GM19372 (cell line): ENCODE results near the gene ANKRD36.
"Not testable (repeated sequence)": the region's sequence is repeated elsewhere in the genome, so short reads cannot be mapped to it uniquely, and the experiment has no call there.

Source experiments
- ATAC-seq: cut with Tn5 transposase; IDR thresholded peaks from one replicate; pipeline ENCODE4 v1.9.1; 2021; ENCODE audit warnings: mild to moderate bottlenecking, low read depth, moderate library complexity; ENCODE audit not compliant: unreplicated experiment

Gene ANKRD36

DNA sequence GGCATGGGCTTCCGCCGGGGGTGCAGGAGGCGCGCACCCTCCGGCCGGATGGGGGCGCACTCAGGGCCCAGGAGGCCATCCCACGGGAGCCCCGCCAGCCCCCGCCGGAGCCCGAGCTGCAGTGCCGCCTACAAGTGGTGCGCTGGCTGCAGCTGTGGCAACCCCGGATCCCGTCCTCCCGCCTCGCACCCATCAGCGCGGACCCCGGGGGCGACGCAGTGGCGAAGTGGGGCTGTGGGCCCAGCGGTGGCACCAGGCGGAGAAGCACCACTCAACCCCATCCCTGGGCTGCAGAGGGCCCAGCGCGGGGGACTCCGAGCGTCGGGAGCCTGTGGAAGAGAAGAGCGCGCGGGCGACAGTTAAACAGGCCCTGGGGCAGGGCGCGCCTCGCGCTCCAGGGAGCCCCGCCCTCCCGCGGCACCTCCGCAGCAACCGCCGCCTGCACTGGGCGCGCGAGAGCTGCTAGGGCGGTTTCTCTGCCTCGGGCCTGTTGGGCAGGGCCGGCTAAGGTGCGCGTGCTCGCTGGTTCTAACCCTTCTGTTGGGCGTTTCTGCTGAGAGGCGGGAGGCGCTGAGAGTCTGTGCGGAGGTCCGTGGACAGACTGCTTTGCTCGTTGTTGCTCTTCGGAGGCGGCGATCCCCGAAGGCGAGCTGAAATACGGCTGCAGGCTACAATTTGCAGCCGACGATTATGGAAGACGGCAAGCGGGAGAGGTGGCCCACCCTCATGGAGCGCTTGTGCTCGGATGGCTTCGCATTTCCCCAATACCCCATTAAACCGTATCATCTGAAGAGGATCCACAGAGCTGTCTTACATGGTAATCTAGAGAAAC lies at the start of gene ANKRD36:
ANKRD36 (plus strand) TSS at position 104 of the 832 bp plus-strand sequence; CDS start at position 691, 587 bp downstream.
- peak; percentile 91 for ATAC-seq

DNA sequence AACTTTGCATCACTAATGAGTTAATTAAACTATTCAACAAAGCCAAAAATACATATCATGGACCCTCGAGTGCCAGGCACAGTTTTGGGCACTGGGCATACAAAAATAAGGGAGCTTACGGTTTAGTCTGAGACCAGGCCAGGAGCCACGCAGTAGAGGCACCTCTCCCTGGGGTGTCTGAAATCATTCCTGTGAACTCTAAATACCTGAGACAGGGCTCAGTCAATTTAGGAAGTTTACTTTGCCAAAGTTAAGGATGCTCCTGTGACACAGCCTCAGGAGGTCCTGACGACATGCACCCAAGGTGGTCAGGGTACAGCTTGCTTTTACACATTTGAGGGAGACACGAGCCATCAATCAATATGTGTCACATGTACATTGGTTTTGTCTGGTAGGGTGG lies 46.9 kb upstream of the ANKRD36 start:
- not testable (repeated sequence) for ATAC-seq

DNA sequence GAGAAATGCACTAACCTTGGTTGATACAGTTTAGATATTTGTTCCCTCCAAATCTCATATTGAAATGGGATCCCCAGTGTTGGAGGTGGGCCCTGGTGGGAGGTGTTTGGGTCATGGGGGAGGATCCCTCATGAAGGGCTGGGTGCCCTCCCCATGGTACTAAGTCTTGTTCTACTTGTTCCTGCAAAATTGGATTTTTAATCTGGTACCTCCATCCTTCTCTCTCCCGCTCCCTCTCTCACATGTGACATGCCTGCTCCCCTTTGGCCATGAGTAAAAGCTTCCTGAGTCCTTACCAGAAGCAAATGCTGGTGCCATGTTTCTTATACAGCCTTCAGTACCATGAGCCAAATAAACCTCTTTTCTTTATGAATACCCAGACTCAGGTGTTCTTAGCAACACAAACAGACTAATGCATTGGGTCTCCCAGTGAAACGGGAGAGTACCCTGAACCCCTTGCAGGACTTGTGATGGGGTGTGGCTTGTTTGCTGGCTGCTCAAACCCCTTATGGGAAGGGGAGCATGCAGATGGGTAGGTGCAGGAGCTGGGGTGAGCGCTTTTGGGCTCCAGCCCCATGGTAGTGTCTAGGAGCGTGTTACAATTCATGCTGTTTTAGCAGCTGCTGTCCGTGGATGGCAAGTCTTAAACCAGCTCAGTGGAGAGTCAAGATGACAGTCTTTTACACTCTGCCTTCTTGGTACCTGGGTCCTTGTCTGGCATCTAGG lies 45.5 kb upstream of the ANKRD36 start:
- no peak for ATAC-seq

DNA sequence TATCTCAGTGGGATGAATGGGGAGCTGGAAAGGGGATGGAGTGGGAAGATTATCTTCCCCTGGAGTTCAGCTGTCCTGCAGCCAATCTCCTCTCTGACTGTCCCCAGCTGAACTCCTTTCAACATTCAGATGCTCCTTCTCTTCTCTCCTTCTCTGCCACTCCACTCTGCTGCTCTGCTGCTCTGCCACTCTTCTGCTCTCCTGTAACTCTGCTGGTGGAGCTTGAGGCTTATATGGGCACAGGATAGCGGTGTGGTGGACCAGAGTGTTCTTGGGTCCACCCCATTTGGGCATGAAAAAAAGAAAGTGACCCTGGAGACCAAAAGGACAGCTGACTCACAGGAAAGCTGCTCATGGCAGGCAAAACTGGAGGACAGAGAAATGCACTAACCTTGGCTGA lies 44.9 kb upstream of the ANKRD36 start:
- no peak for ATAC-seq

DNA sequence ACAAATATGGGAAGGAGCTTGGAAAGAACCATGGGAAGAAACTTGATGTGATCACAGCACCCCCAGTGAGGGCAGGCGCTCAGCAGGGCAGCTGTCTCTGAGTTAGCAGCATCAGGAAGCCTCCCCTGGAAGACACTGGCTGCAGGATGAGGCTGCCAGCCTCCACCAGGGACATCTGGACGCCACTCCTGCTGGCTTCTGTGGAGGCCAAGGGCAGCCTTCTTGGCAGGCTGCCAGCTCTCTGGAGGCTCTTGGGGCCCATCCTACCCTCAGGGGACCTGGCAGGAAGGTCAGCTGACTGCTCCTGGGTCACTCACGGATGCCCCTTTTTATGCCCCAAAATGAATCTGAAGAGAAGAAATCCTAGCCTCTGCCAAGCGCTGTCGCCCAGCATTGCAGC lies 44.2 kb upstream of the ANKRD36 start:
- not testable (repeated sequence) for ATAC-seq

DNA sequence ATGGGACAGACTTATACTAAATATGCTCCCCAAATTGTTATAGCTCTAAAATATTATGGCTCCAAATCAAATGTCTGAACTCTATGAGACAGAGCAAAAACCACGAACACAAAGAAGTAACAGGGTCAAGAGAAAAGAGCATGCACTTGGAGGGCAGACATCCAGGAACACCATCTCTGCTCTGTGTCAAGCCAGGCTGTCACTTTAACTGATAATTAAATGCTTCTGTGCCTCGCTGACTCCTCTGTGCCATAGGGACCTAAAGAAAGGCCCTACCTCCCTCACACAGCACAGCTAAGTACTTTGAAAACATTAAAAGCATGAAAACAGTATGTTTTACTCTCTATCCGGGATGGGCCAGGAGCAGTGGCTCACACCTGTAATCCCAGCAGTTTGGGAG lies 42.0 kb upstream of the ANKRD36 start:
- not testable (repeated sequence) for ATAC-seq

DNA sequence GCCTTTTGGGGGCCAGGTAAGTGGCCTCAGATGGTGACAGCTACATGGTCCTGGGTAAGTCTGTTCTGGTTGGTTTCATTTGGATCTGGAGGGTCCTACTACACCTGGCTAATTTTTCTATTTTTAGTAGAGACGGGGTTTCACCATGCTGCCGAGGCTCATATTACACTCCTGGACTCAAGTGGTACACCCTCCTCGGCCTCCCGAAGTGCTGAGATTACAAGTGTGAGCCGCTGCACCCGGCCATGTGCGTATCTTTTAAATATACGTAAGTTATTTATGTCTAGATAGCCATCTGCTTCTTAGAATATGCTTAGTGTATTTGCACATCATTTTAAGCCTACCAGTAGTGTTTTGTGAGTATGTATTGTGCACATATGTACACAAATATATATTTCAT lies 35.7 kb upstream of the ANKRD36 start:
- not testable (repeated sequence) for ATAC-seq

DNA sequence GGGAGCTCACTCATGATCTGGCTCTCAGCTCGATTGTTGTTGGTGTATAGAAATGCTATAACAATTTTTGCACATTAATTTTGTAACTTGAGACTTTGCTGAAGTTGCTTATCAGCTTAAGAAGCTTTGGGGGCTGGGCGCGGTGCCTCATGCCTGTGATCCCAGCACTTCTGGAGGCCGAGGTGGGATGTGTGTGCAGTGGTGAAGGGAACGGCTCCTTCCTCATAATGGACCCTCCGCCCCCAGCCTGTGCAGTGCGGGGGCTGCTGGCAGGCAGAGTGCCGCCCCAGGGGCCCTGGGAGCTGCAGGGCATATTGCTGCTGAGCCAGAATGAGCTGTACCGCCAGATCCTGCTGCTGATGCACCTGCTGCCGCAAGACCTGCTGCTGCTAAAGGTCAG lies 32.1 kb upstream of the ANKRD36 start:
- not testable (repeated sequence) for ATAC-seq

DNA sequence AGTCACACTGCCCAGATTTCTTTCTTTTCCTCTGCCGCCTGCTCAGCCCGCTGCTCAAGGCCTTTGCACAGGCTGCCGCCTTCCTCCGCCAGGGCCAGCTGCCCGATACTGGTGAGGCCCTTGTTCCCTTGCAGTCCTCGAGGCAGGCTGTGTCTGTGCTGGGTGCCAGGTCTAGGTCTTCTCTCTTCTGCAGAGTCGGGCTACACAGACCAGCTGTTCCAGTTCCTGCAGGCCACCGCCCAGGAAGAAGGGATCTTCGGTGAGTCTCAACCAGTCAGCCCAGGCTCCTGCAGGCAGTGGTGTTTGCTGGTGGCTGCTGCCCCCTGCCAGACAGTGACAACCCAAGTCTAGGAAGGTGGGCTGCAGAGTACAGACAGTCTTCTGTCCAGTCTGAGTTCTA lies 30.7 kb upstream of the ANKRD36 start:
- not testable (repeated sequence) for ATAC-seq

DNA sequence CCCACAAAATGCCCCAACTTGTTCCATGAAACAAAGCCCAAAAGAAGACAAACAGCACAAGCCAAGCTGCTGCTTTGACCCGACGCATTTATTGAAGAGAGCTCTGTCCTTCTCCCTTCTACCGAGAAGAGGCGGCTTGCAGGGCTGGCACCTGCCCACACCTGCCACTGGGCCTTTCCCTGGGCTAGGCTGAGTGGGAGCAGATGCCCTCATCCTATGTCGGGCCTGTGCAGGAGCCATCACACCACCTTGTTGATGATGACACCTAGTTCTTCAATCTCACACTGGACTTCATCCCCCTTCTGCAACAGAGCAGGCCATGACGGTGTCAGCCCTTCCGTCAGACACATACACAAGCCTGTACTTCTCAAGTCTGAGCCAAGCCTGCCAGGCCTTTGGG lies 29.4 kb upstream of the ANKRD36 start:
- not testable (repeated sequence) for ATAC-seq

DNA sequence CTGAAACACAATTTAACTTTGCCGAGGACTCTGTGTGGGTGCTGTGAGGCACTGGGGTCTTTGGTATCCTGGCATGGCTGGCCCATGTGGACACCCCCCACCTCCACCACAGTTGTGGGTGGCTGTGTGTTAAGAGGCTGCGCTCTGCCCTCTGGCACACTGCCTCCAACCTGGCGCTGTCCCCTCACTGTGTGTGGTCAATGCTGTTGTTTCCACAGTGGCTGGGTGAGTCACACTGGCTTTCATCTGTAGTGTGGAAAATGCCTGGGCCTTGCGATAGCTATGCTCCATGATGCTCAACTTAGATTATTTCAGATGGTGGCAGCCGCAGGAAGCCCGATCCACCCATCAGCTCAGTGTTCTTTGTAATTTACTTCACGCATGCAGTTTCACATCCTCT lies 27.9 kb upstream of the ANKRD36 start:
- not testable (repeated sequence) for ATAC-seq

DNA sequence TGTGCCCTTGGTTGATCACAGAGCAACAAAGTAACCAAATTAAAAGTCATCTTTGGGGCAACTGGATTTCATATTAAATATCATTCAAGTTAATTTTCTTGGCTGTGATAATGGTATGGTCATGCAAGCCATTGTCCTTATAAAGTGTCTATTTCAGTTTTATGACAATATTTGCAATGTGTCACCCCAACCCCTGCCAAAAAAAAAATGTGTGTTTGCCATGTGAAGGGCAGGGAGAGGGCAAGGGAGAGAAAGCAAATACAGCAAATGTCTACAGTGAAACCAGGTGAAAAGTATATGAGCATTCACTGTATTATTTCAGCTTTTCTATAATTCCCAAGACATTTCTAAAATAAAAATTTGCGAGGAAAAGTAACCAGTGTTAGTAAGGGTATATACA lies 24.2 kb upstream of the ANKRD36 start:
- not testable (repeated sequence) for ATAC-seq

DNA sequence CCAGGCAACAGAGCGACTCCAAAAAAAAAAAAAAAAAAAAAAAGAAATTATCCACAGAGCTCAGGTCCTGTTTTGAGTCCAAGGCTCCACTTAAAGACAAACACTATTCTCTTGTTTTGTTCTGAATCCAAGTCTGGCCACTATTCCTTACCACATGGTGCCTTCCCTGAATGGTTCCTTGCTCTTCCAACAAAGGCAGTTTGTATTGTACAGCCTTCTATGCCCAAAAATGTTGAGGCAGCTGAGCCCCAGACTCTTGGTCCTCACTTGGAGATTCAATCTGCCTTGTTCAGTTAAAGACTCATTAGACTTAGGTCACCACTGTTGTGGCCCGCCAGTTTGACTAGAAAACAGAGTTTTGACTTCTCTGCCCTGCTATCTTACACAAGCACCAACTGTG lies 20.0 kb upstream of the ANKRD36 start:
- ATAC-seq = not testable (repeated sequence)

DNA sequence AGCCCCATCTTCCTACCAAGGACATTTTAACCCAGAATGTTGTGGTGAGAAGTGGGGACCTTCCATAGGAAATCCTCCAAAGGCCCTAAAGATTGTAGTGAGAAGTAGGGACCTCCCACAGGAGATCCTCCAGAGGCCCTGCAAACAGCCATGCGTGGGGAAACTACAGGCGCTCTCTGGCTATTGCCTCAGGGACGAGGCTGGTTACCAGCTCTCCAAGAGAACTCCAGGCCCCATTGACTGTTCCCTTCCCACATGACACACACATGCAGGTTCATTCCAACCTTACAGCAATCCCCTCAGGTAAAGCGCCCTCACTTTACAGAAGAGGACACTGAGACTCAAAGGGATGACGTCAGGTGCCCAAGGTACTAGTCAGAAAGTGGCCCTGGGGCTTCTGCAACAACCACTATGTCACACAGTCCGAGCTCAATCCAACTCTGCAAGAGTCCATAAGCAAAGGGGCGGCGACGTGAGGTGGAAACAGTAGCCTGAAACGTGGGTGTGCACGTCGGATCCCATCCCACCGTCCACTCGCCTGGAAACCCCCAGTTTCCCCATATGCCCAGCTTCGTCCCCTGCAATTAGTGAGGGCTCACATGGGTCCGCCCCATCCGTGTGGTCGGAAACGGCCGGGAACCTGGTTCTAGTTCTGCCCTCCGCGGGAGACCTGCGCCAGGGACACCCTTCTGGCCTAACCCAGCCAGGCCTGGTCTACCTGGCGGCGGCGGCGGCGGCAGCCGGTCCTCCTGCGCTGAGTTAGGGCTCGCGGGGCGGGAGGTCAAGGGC lies 18.8 kb upstream of the ANKRD36 start:
- ATAC-seq = peak; percentile 10

DNA sequence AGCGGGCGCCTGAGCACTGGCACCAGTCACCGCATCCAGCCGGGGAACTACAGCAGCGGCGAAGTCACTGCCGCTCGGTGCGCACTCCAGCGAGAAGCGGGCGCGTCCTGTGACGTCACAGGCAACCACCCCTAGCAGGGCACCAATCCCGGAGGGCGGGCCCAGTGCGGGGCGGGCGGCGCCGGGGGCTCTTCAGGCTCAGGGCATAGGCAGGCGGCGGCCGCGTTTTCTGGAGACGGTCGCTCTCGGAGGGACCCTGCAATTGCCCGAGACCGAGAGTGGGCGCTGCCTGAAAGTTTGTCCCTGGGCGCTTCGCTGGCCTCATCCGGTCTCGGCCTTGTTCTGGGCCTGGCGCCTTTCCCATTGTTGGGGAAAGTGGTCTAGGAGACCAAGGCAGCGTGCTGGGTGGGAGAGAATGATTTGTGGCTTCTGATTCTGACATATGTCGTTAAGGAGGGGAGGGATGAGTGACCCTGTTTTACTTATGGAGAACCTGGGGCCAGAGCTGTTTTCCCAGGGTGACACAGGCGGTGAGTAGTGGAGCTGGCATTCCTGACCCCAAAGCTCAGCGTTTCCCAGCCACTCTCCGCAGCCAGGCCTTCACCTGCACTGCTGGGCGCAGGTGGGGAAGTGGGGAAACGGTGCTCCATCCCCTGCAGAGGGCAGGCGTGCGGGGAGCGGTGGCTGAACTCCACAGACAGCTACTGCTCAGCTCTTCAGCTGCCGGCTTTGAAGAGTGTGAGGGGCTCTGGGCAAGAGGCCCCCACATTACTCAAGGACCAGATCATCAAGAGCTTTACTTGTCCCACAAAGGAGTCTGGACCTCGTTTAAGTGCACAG lies 18.0 kb upstream of the ANKRD36 start, which contains the start of gene FAHD2B:
FAHD2B (minus strand) TSS at position 111 of the 840 bp plus-strand sequence. CDS start 3,176 bp downstream, outside the sequence.
- ATAC-seq = peak; percentile 94

DNA sequence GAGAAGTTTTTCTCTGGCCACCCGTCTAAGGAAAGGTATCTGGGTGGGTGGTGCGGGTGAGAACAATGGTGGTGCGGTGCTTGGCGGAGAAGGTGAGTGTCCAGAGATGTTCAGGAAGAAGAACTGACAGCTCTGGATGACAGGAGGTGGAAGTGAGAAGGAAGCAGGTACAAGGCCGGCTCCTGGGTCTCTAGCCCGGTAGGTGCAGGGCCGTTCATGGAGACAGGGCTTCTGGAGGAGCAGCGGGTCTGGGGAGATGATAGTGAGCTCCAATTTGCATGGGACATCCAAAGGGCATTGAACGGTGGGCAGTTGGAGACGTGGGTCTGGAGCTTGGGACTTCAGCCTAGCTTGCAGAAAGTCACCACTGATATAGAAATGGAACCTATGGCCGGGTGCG lies 17.3 kb upstream of the ANKRD36 start:
- no peak for ATAC-seq

DNA sequence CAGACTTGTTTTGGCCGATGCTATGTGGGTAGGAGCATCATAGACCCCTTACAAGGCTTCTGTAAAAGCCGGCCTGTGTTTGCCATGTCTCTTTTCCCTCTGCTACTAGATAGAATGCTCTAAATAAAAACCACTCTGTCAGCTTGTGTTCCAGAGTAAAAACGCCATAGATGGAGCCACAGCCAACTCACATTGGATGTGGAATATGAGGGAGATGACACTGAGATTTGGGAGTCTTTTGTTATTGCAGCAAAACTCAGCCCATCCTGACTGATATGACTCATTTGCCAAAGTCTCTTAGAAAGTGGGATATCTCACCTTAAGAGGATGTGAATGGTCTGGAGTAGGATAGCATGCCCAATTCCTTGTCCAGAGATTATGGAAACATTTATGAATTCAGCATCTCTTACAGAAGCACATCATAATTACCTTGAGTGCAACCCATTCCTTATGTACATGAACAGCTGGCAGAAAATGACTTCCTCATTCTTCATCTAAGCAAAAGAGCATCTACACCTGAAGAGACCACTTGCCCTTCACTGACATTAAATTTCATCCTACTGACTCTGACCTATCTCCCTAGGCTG lies 14.1 kb upstream of the ANKRD36 start:
- ATAC-seq = not testable (repeated sequence)

DNA sequence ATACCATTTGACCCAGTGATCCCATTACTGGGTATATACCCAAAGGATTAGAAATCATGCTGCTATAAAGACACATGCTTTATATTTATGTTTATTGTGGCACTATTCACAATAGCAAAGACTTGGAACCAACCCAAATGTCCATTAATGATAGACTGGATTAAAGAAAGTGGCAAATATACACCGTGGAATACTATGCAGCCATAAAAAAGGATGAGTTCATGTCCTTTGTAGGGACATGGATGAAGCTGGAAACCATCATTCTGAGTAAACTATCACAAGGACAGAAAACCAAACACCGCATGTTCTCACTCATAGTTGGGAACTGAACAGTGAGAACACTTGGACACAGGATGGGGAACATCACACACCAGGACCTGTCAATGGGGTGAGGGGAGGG lies 6.1 kb upstream of the ANKRD36 start:
- ATAC-seq = not testable (repeated sequence)

DNA sequence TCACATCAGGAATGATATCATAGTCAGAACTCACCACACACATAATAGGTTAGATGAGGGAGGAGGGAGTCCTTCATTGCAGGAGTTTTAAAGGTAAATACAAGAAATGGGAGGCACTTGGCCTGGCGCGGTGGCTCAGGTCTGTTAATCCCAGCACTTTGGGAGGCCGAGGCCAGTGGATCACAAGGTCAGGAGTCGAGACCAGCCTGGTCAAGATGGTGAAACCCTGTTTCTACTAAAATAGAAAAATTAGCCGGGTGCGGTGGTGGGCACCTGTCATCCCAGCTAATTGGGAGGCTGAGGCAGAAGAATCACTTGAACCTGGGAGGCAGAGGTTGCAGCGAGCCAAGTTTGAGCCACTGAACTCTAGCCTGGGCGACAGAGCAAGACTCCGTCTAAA lies 1.7 kb upstream of the ANKRD36 start:
- not testable (repeated sequence) for ATAC-seq
